B cell (primary cell): ENCODE data around the gene IGFL4. TPM values are rescaled to one million over a fixed set of nuclear protein-coding genes. Genes with fewer than 3 reads are reported as not detected.

Experiments used
- ATAC-seq: fragments of 200-7000 bp; cut with Tn5 transposase; one replicate; pipeline ENCODE4 v1.10.0; 2021; ENCODE audit warnings: low read depth, mild to moderate bottlenecking, moderate number of reproducible peaks, moderate library complexity
- CTCF ChIA-PET: fragments of 350-600 bp; sonication (Branson Sonifier 250); formaldehyde crosslinking; loops from one replicate; lab custom pipeline; 2021; ENCODE audit warnings: antibody characterized with exemption, inconsistent platforms; lab: Charles Lee
- POLR2A ChIA-PET: fragments of 350-600 bp; sonication (Branson Sonifier 250); formaldehyde crosslinking; loops from one replicate; lab custom pipeline; 2021; ENCODE audit warnings: antibody characterized with exemption; lab: Charles Lee
- DNase-seq: peaks from one replicate; pipeline ENCODE4 v3.0.0; 2013
- H2AFZ ChIP-seq: 2 replicates; pipeline ENCODE4 v1.6.1; 2012; ENCODE audit warnings: mild to moderate bottlenecking, low read depth, low read length; ENCODE audit not compliant: insufficient read depth, poor library complexity, severe bottlenecking
- H3K27ac ChIP-seq, 2 donors: 1 replicate in 1 of 2; 2 replicates in 1 of 2; pipeline ENCODE4 v1.5.1; 2012 to 2013; ENCODE audit warnings: low read length in 2 of 2, mild to moderate bottlenecking in 2 of 2, moderate library complexity in 1 of 2
- H3K27me3 ChIP-seq, 4 experiments: fragments of 200-600 bp in 1 of 4; sonication (generic) in 1 of 4; replicated peaks in 1 of 4; 1 replicate in 2 of 4; 2 replicates in 2 of 4; pipeline versions ENCODE4 v1.6.1 to v1.7.0; 2013 to 2016; ENCODE audit warnings: low read length in 3 of 4, mild to moderate bottlenecking in 2 of 4, mixed read lengths in 1 of 4, moderate library complexity in 1 of 4; ENCODE audit not compliant: insufficient read depth in 4 of 4, control insufficient read depth in 3 of 4; ENCODE audit errors: control extremely low read depth in 1 of 4
- H3K36me3 ChIP-seq, 2 experiments: replicated peaks in 1 of 2; 1 replicate in 1 of 2; 2 replicates in 1 of 2; pipeline versions ENCODE4 v1.6.1 to v1.7.1; 2013; ENCODE audit warnings: low read length in 1 of 2; ENCODE audit not compliant: insufficient read depth in 2 of 2, control insufficient read depth in 1 of 2; ENCODE audit errors: control extremely low read depth in 1 of 2, extremely low read depth in 1 of 2
- H3K4me1 ChIP-seq, 2 donors: fragments of 200-600 bp in 1 of 2; sonication (generic) in 1 of 2; 1 replicate in 1 of 2; 2 replicates in 1 of 2; pipeline versions ENCODE4 v1.5.1 to v1.6.1; 2013 to 2017; ENCODE audit warnings: low read length in 2 of 2; ENCODE audit not compliant: control insufficient read depth in 2 of 2, insufficient read depth in 2 of 2
- H3K4me2 ChIP-seq: replicated peaks from 2 replicates; pipeline ENCODE3; 2012; ENCODE audit warnings: mild to moderate bottlenecking, low read depth, low read length; ENCODE audit not compliant: poor library complexity, severe bottlenecking
- H3K4me3 ChIP-seq, 5 experiments: fragments of 200-600 bp in 1 of 5; sonication (generic) in 1 of 5; 1 replicate in 3 of 5; 2 replicates in 2 of 5; pipeline versions ENCODE4 v1.5.1 to v1.7.0; 2011 to 2016; ENCODE audit warnings: low read length in 4 of 5, mild to moderate bottlenecking in 4 of 5, low read depth in 2 of 5, control low read depth in 1 of 5, moderate library complexity in 1 of 5; ENCODE audit not compliant: insufficient read depth in 1 of 5; ENCODE audit errors: control extremely low read depth in 1 of 5, extremely low read depth in 1 of 5
- H3K79me2 ChIP-seq: fragments of 200-600 bp; sonication (generic); one replicate; pipeline ENCODE4 v1.6.0; 2016; ENCODE audit warnings: low read length; ENCODE audit not compliant: control insufficient read depth, insufficient read depth
- H3K9ac ChIP-seq: fragments of 200-600 bp; sonication (generic); 2 replicates; pipeline ENCODE4 v1.6.1; 2017; ENCODE audit warnings: mild to moderate bottlenecking, low read length, moderate library complexity
- H3K9me3 ChIP-seq, 3 donors: one replicate each; pipeline versions ENCODE4 v1.6.1 to v1.7.1; 2013; ENCODE audit warnings: low read length in 2 of 3; ENCODE audit not compliant: control insufficient read depth in 2 of 3, insufficient read depth in 1 of 3; ENCODE audit errors: control extremely low read depth in 1 of 3
- H4K20me1 ChIP-seq: 2 replicates; pipeline ENCODE4 v1.6.0; 2012; ENCODE audit warnings: mild to moderate bottlenecking, low read length; ENCODE audit not compliant: insufficient read depth, control insufficient read depth, poor library complexity, severe bottlenecking
- H3K27ac Mint-ChIP-seq: one replicate; pipeline ENCODE4 v1.8.0; 2021; ENCODE audit warnings: mixed read lengths
- H3K27me3 Mint-ChIP-seq: one replicate; pipeline ENCODE4 v1.8.0; 2021; ENCODE audit warnings: mixed read lengths
- H3K4me1 Mint-ChIP-seq: one replicate; pipeline ENCODE4 v1.8.0; 2021; ENCODE audit warnings: mixed read lengths
- H3K4me3 Mint-ChIP-seq: one replicate; pipeline ENCODE4 v1.8.0; 2021; ENCODE audit warnings: mixed read lengths
- H3K9me3 Mint-ChIP-seq: one replicate; pipeline ENCODE4 v1.8.0; 2022; ENCODE audit warnings: mixed read lengths; ENCODE audit not compliant: insufficient read depth
- CTCF ChIP-seq: fragments of 200-600 bp; IDR thresholded peaks from one replicate; pipeline ENCODE4 v1.8.0; 2022; ENCODE audit warnings: antibody characterized with exemption, mild to moderate bottlenecking
- EZH2 ChIP-seq: IDR thresholded peaks from 2 replicates; pipeline ENCODE4 v1.6.1; 2012; ENCODE audit warnings: borderline replicate concordance, low read depth, mild to moderate bottlenecking, moderate library complexity, low read length; ENCODE audit not compliant: insufficient read depth, poor library complexity, severe bottlenecking
- WGBS: methylation state at CpG from one replicate; pipeline ENCODE4 v1.1.5; 2013; ENCODE audit warnings: missing lambda C conversion rate; ENCODE audit not compliant: insufficient coverage; 5-methylcytosine and 5-hydroxymethylcytosine counted together
- intact Hi-C: fragments of 100-400 bp; cut with micrococcal nuclease; formaldehyde crosslinking; loops from one replicate; pipeline ENCODE4 v1.10.0; 2022
- polyA plus RNA-seq: library from polyadenylated mRNA; depleted of rRNA; stranded (reverse); fragments of >200 nt; gene quantifications from 2 replicates; pipeline ENCODE4 v1.2.3, GENCODE V29; 2012
- total RNA-seq, 2 donors: library from RNA; stranded (reverse); fragments of 120-200 nt in 1 of 2; gene quantifications; 1 replicate in 1 of 2; 2 replicates in 1 of 2; pipeline versions ENCODE4 v1.2.3 to v1.2.4, GENCODE V29; 2013 to 2022

The IGFL4 gene
- total and polyA plus RNA-seq, 2 donors (not counting 1 experiment from before 2014, with no cell fraction given): not detected

DNA sequence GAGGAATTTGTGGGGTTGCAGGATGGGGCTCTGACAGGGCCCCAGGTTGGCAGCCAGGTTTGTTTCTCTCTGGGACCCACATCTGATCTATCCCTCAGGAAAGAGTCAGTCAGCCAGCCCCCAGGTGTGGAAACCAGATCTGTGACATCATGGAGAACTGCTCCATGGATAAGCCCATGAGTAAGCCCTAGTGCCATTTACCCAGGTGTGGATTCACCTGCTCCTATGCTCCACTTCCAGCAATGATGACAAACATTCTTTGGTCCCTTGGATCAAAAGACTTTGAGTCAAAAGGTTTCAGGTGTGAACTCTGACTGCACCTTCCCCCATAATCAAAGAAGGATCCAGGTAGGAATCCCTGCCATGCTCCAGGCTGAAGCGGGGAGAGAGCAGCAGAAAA, 26.9 kb upstream of the IGFL4 start:
- Mint-ChIP-seq H3K4me3 (no peak overlapping the region), H3K9me3 (no peaks in the 10 kb centered on the region), H3K27me3 (peaks cover 68% of the 10 kb centered on the region), H3K27ac (no peak overlapping the region), H3K4me1 (no peaks in the 10 kb centered on the region)
- Histone ChIP-seq H3K79me2 (no peaks in the 10 kb centered on the region), H3K27ac (no peak overlapping the region), H4K20me1 (no peaks in the 10 kb centered on the region), H3K36me3 (no peaks in the 10 kb centered on the region), H3K9ac (no peak overlapping the region), H3K4me3 (no peak overlapping the region), H3K4me1 (no peaks in the 10 kb centered on the region), H3K4me2 (no peak overlapping the region), H3K9me3 (no peaks in the 10 kb centered on the region), H3K27me3 (peaks cover 0 to 43% (median 6%) of the 10 kb centered on the region in 4 experiments), H2AFZ (no peak overlapping the region)
- TF ChIP-seq CTCF: no peak
- no peak for TF ChIP-seq EZH2
- 67% methylated on average over 1 of the region's 1 CpG for WGBS
- ATAC-seq (no peak), DNase-seq (no peak)
- intact Hi-C loops: no loop called here
- CTCF ChIA-PET: no interaction called here
- POLR2A ChIA-PET: no interaction called here

DNA sequence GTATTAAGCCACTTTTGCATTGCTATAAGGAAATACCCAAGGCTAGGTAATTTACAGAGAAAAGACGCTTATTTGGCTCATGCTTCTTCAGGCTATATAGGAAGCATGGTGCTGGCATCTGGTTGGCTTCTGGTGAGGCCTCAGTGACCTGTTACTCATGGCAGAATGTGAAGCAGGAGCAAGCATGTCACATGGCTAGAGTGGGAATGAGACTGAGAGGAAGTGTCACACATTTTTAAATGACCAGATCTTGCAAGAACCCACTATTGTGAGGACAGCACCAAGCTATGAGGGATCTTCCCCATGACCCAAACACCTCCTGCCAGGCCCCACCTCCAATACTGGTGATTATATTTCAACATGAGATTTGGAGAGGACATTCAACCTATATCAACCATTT, 25.7 kb upstream of the IGFL4 start:
- TF ChIP-seq EZH2: no peak
- no peak for TF ChIP-seq CTCF
- no peak overlapping the region for H3K9ac ChIP-seq
- ChIA-PET CTCF (no interaction called here), POLR2A (no interaction called here)
- H3K27ac Mint-ChIP-seq: no peak overlapping the region
- H3K4me1 ChIP-seq: no peaks in the 10 kb centered on the region
- H3K4me2 ChIP-seq: no peak overlapping the region
- no peak overlapping the region for H3K4me3 Mint-ChIP-seq
- H2AFZ ChIP-seq: no peak overlapping the region
- no peak overlapping the region for H3K27ac ChIP-seq
- peaks cover 2% of the 10 kb centered on the region for H3K9me3 Mint-ChIP-seq
- H3K27me3 Mint-ChIP-seq: peaks cover 67% of the 10 kb centered on the region
- intact Hi-C loops: no loop called here
- DNase-seq: no peak
- peaks cover under 1 to 5% (median 1%) of the 10 kb centered on the region in 3 donors for H3K9me3 ChIP-seq
- H3K27me3 ChIP-seq: peaks cover 0 to 37% (median 5%) of the 10 kb centered on the region in 4 experiments
- ATAC-seq: no peak
- H4K20me1 ChIP-seq: no peaks in the 10 kb centered on the region
- H3K4me1 Mint-ChIP-seq: no peaks in the 10 kb centered on the region
- no peaks in the 10 kb centered on the region for H3K79me2 ChIP-seq
- WGBS: 60% methylated on average over 1 of the region's 1 CpG
- H3K36me3 ChIP-seq: no peaks in the 10 kb centered on the region
- H3K4me3 ChIP-seq: no peak overlapping the region
